SKM-1 treated with dmso at 0.1 percent for 144 hours (cell line): ENCODE data around the gene MACF1.
"Not testable (repeated sequence)": the region's sequence is repeated elsewhere in the genome, so short reads cannot be mapped to it uniquely, and the experiment has no call there.

ENCODE experiments used
- DNase-seq: peaks from one replicate; lab custom pipeline; 2025; ENCODE audit not compliant: unreplicated experiment; lab: John Stamatoyannopoulos, UW

The MACF1 gene

DNA sequence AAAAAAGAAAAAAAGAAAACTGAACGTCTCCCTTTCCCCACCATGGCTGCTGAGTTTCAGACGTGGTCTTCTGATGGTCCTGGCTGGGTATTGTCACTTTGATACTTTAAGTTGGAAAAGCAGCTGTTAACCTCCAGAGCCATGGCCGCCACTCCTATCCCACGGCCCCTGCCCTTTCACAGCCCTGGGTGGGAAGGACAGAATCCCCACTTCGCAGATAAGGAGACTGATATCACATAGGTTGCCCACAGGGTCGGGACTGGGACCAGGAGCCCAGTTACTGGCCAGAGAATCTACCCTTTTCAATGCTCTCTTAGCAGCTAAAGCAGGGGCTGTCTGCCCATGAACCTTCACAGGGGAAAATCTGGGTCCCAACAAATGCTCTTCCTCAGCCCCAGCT lies 303.8 kb downstream of the MACF1 start:
- DNase-seq = no peak

DNA sequence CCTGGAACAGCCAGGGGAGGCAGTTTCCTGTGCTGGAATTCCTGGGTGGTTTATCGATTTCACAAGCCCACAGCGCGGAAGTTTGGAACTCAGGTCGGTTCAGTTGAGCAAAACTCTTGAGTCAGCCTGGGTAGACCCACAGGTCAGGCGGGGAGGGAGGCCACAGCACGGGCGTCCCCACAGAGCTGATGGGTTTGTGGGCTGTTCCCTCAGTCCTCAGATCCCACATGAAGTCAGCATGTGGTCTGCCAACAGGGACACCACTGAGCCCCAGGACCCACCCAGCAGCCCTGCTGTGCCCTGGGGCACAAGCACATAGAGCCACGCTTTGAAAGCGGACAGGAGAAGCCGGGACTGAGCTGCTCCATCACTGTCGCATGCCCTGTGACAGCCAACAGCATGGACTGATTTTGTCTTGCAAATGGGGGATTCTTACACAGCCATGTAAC lies 304.4 kb downstream of the MACF1 start:
- no peak for DNase-seq

DNA sequence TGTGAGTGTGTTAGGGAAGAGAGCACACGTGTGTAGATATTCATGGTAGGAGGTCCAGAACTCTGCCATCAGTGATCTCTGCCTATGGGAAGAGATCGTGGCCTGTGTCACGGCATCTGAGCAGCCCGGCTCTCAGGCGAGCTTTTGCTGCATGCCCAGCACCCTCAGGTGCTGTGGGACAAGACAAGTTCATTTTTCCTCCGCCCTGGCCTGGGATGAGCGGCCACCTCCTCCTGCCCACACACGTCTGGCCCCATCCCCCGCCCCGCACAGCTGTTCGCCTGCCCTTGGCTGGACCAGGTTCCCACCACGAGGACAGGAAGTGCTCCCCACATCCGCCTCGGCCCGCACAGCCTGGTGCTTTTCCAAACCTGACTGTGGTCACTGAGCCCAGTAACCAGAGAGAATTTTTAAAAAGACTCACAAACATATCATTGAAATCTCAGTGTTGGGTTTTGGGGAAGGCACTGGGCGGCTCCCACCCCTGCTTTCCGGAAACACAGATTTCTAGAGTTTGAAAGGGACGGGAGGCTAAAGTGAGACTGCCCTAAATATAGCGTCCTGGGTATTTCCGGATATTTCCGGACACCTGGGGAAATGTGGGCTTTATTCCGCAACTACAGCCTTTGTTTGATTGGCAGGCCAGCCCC lies 305.0 kb downstream of the MACF1 start:
- no peak for DNase-seq

DNA sequence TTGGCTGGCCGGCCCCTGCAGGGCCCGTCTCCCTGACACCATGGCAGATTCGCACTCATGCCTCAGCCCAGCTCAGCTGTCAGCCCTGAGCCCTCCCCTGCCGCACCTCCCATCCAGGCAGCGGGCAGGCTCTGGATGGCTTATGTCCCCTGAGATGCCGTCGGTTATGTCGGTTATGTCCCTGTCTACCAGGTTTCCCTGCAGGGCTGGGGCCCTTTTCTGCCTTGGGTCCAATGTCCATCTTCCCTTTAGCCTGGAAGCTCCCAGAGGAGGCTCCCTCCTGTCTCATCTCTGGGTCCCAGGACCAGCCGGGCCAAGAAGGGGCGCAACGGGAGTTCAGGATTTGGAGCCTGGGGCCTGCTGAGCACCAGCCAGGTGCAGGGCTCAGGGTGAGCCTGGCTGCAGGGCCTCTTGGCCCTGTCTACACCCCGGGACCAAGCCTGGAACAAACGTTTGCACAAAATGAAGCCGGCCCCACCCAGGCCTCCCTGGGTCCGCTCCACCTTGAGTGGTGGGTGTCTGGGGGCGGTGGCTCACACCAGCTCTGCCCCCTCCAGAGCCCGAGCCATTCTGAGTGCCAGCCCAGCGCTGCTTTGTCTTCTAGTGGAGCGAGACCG lies 306.2 kb downstream of the MACF1 start:
- not testable (repeated sequence) for DNase-seq

DNA sequence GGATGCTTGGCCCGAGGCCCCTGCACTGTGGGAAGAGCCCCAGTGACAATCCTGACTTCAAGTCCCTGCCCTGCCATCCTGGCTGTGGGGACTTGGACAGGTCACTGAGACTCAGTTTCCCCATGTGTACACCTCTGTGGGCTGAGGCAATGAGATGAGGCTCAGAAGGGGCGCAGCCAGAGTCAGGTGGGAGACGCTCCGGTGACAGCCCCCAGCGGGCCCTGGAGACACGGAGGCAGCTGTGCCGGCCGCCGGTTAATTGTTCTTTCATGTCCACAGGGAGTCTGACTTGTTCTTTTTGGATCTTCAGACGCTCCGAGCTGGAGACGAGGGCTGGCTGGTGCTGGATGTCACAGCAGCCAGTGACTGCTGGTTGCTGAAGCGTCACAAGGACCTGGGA lies 307.0 kb downstream of the MACF1 start:
- not testable (repeated sequence) for DNase-seq

DNA sequence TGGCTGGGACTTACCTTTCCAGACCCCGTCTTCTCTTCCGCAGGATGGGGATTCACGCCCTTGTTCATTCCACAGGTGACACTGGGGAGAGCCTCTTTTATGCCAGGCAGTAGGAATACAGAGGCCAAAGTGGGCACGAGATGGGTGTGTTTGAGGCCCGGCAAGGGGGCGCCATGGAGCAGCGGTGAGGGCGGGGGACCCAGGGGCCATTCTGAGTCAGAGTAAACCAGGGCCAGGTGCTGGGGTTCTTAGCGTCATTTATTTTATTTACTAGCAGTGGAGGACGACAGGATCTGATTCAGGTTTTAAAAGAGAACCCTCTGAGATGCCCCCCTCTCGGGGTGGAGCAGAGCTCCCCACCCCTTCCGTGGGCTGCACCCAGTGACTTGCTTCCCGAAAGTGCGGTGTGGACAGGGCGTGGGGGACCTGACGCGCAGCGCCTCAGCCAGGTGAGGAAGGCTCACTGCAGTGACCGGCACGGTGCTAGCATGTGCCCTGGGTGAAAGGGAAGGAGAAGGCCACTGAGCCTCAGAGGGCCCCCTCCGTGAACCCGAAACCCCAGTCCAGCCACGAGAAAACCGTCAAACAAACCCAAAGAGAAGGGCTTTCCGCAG lies 307.8 kb downstream of the MACF1 start:
- DNase-seq = not testable (repeated sequence)

DNA sequence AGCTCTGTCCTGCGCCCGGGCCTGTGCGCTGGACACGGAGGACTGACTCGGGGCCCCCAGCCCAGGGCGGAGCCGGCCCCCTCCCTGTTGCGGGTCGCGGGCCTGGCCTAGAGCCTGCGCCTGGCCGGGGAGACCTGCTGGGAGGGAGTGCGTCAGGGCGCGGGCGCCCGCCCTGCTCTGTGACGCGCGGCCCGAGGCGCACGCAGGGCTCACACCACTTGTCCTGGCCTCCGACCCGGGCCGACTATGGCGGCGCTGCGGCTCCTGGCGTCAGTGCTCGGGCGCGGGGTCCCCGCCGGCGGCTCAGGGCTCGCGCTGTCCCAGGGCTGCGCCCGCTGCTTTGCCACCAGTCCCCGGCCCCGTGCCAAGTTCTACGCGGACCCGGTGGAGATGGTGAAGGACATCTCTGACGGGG lies 310.2 kb downstream of the MACF1 start:
- not testable (repeated sequence) for DNase-seq

DNA sequence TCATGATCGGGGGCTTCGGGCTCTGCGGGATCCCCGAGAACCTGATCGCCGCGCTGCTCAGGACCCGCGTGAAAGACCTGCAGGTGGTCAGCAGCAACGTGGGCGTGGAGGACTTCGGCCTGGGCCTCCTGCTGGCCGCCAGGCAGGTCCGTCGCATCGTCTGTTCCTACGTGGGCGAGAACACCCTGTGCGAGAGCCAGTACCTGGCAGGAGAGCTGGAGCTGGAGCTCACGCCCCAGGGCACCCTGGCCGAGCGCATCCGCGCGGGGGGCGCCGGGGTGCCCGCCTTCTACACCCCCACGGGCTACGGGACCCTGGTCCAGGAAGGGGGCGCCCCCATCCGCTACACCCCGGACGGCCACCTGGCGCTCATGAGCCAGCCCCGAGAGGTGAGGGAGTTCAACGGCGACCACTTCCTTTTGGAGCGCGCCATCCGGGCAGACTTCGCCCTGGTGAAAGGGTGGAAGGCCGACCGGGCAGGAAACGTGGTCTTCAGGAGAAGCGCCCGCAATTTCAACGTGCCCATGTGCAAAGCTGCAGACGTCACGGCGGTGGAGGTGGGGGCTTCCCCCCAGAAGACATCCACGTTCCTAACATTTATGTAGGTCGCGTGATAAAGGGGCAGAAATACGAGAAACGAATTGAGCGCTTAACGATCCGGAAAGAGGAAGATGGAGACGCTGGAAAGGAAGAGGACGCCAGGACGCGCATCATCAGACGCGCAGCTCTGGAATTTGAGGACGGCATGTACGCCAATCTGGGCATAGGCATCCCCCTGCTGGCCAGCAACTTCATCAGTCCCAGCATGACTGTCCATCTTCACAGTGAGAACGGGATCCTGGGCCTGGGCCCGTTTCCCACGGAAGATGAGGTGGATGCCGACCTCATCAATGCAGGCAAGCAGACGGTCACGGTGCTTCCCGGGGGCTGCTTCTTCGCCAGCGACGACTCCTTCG lies 310.9 kb downstream of the MACF1 start:
- DNase-seq = not testable (repeated sequence)

DNA sequence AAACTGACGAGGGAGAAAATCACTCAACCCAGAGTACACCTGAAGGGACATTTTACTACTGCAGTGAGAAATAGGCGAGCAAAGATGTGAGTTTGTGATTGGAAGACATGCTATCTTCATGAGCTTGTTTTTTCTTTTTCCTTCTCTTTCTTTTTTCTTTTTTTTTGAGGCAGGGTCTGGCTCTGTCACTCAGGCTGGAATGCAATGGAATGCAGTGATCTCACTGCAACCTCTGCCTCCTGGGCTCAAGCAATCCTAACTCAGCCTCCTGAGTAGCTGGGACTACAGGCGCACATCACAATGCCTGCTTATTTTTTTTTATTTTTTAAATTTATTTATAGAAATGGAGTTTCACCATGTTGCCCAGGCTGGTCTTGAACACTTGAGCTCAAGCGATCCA lies 312.3 kb downstream of the MACF1 start:
- not testable (repeated sequence) for DNase-seq

DNA sequence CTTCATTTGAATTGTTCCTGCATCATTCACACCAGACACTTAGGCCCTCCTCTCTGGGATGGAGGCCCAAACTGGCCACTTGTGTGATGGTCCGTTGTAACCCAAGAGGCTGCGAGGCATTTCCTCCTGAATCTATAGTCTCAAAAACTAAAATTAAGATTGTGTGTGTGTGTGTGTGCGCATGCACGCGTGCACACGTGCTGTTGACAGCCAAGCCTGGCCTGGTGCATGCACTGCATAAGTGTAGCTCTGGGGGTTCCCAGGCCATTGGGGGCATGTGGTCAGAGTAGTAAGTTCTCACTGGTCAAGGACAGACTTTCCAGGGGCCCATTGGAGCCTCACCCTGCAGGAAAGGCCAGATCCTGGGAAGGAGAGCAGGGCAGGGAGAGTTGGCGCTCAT lies 313.4 kb downstream of the MACF1 start:
- DNase-seq = not testable (repeated sequence)

DNA sequence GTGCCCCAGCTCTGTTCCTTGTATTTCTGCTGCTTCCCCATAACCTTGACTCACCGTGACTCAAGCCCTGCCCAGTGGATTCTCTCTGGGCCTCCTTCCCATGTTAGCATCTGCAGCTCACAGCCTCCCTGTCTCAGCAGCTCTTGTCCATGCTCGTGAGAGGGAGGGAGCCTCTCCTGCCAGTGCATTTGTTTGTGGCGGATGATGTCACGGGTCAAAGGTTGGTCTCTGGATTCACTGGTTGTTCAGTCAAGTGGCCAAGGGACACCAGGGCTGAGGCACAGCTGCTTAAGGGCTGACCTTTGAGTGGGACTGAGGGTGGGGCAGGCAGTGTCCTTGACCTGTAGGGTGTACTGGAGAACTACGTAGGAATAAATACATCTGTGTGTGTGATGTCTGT lies 314.9 kb downstream of the MACF1 start:
- DNase-seq = not testable (repeated sequence)

DNA sequence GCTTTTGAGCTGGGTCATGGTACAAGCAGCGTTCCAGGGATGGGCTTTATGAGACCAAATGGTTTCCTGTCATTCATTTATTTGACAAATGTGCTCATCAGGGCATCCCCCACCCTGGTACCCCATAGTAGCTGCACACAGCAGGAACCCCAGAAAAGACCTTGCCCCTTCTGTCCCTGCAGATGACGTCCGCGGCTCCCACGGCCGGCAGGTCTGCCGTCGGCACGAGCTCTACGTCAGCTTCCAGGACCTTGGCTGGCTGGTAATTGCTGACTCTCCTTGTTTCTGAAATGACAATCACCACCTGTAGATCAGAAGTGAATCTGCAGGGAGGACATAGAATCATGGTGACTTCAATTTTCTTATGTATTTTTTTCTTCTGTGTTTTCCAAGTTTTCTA lies 317.7 kb downstream of the MACF1 start:
- DNase-seq = not testable (repeated sequence)

DNA sequence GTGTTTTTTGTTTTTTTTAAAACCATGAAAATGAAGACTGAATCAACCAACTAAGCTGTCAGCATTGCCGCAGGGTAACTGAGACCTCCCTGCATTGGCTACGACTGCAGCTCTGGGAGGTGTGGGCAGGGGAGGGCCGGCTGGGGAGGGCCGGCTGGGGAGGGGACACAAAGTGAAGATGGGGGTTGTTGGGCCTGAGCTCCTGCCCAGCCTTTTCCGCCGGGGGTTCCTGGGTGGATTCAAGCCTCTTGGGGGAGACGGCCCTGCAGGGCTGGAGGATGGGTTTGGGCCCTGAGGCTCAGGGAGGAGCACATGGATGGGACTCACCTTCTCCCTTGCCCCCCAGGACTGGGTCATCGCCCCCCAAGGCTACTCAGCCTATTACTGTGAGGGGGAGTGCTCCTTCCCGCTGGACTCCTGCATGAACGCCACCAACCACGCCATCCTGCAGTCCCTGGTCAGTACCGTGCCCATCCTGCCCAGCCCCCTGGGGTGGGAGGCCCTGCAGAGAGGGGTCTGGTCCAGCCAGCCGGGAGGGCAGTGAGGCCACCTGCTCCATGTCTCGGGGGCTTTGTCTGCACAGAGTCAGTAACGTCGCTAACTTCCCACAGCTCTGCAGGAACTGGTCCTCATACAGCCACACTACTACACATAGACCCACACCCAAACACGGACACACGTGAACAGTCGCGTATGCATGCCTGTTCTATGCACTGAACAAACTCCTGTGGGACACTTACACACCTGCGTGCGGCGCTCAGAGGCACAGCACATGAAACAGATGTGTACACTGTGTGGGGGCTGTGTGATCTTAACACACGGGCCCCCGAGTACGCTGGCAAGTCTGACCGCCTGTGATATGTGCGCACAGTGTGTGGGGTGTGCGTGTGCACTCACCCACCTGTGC lies 318.4 kb downstream of the MACF1 start:
- DNase-seq = no peak

DNA sequence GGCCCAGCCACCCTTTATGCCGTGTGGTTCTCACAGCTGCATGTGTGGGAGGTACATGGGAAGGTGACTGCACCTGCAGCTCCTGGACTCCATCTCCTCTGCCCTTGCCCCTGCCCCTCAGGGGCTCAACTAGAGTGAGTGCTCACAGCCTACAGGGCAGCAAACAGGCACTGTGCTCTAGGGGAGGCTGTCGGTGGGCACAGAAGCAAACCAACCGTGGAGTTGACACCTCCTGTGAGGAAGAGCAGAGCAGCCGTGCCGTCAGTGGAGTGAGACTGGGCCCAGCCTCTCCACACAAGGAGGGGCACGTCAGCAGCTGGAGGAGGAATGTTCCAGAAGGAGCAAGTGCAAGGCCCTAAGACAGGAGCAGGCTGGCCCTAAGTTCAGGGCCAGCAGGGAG lies 319.7 kb downstream of the MACF1 start:
- DNase-seq = no peak

DNA sequence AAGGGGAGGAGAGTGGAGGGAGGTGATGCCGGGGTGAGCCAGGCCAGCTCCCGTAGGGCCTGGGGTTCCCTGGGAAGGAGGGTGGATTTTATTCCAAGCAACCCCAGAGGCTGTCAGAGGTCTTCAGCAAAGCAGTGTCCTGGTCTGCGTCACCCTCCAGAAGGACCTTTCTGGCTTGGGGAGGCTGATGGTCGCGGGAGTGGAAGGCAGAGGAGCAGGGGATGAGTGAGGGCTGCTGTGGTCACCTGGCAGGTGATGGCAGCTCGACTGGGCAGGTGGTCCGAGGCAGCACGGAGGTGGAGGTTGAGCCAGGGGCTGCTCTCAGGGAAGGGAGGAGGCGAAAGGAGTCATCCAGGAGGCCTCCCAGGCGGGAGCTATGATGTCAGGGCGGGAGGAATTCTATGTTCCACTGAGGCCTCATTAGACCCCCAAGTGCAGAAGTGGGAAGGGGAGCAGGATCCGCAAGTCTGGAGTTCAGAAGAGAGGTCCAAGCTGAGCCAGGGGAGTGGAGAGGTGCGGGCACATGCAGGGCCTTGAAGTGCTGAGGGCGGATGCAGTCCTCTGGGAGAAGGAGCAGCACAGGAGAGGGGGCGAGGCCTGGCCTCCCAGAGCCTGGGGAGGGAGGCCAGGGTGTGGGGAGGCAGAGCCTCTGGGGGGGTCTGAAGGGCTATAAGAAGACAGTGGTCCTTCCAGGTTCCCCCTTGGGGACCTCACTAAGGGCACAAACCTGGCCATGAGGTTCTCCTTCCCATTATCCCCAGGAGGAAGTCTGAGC lies 320.3 kb downstream of the MACF1 start:
- DNase-seq = no peak

DNA sequence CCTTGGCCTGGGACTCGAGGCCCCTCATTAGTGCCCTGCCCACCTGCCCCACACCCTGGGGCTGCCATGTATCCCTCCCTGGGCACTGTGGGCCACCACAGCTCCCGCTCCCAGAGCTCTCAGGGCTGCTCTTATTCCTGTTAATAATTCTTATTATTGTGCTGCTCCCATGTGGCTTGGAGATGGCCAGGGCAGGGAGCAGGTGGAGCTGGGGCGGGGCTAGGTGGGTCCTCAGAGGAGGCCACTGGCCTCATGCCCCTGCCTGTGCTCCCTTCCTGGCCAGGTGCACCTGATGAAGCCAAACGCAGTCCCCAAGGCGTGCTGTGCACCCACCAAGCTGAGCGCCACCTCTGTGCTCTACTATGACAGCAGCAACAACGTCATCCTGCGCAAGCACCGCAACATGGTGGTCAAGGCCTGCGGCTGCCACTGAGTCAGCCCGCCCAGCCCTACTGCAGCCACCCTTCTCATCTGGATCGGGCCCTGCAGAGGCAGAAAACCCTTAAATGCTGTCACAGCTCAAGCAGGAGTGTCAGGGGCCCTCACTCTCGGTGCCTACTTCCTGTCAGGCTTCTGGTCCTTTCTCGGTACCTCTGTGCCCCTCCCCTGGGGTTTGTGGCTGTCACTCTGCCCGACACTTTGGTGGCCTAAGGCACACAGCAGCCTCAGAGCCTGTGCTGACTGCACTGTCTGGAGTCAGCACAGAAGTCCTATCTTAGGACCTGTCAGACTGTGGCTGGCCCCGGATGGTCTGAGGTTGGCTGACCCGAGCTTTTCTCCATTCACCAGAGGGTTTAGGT lies 321.1 kb downstream of the MACF1 start:
- DNase-seq = no peak

DNA sequence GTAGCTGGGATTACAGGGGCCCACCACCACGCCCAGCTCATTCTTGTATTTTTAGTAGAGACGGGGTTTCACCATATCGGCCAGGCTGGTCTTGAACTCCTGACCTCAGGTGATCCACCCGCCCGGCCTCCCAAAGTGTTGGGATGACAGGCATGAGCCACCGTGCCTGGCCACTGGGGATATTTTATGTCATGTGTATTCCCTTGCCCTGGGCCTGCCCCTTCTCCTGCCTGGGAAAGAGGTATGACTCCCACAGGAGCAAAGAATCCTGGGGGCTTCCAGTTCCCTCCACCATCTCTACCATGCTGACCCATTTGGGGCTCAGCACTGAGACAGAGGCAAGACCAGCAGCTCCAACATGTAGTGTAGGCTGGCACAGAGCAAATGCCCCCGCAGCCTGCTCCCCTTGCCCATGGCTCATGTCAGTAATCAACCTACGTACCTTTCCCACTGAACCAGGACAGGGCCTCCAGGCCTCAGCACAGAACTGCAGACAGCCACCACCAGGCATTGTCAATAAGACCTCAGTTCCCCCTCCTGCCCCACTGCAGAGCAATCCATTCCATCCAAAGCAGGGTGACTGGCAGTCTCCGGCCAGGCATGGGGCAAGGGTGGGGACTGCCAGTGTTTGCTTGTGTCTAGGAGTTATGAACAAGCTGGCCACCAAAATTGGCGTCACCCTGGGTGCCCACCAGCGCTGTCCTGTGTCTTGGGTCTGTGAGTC lies 322.1 kb downstream of the MACF1 start:
- DNase-seq = no peak

DNA sequence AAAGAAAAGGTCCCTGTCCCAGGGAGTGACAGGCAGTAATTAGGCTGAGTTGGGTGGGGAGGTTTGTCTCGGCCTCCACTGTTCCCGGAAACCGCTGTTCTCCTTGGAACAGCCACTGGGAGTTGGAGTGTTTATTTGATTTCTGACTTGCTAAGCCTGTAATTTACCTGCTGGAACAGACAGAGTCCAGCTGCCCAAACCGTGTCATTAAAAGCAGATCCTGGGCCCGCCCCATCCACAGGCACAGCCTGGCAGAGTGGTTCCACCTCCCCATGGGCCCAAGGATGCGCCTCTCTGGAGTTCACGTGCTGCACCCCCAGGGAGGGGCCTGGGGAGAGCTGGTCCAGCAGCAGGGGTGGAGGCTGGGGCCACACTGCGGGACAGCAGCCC lies 322.7 kb downstream of the MACF1 start:
- not testable (repeated sequence) for DNase-seq
